ENCODE measurements around the gene ESF1. TPM values are rescaled to one million over a fixed set of nuclear protein-coding genes. Genes with fewer than 3 reads are reported as not detected.

Gene ESF1
- total RNA-seq, result 10 to 100 TPM in 4 of 5 experiments, 1 to 10 TPM in 1; 7.9 to 16.9 (median 14.5) TPM
- polyA plus RNA-seq, result 1 to 10 TPM; 7.2 to 8.5 TPM
- total RNA-seq, result 31.4 reads per million, percentile 61 among the genes with 10 or more reads in this experiment

- peaks cover 0 to 25% (median 7%) of the 10 kb centered on the region in 3 experiments for H3K36me3 ChIP-seq (ENCODE audit: control insufficient read depth in 2 of 3, insufficient read depth in 3 of 3, low read length in 3 of 3)
- intact Hi-C loops (cut with micrococcal nuclease), result loop anchor here (1.0 to 10.0 kb wide), 6 partner anchors 146 to 1890 kb away; partner anchors contain the start of genes ISM1 (in 1 of the 2) and TASP1 (in 1 of the 2)
- Mint-ChIP-seq H3K27ac (peak within 1 kb of the TSS; percentile 91 to 98 (median 96)), H3K9me3 (no peaks in the 10 kb centered on the region), H3K27me3 (peaks cover 0 to 2% (median 0%) of the 10 kb centered on the region in 5 donors), H3K36me3 (peaks cover 6 to 30% (median 23%) of the 10 kb centered on the region in 5 donors), H3K4me3 (peak within 1 kb of the TSS; percentile 92 to 100 (median 99)), H3K4me1 (peaks cover 32 to 85% (median 69%) of the 10 kb centered on the region in 7 donors)
- no peaks in the 10 kb centered on the region for H3K27me3 ChIP-seq (ENCODE audit: control insufficient read depth in 2 of 2, insufficient read depth in 2 of 2, low read length in 2 of 2)
- no peaks in the 10 kb centered on the region for H3K9me3 ChIP-seq (ENCODE audit: control insufficient read depth in 2 of 3, low read length in 3 of 3)
- H3K4me1 ChIP-seq (ENCODE audit: control insufficient read depth in 2 of 2, insufficient read depth in 2 of 2, low read length in 2 of 2), result peaks cover 14 to 21% of the 10 kb centered on the region in 2 donors
- ATAC-seq, result peak; percentile 99
- H3K27ac ChIP-seq (ENCODE audit: low read depth, low read length), result peak within 1 kb of the TSS; percentile 91
- POLR2A ChIA-PET, result interaction anchor here (0.8 to 1.2 kb wide), 4 partner anchors 9 to 157 kb away, joined by 3 to 5 read pairs (median 4); no protein-coding TSS in a partner anchor
- CTCF ChIA-PET, result interaction anchor here (1.1 to 1.2 kb wide), 2 partner anchors 10 to 13 kb away, joined by 5 read pairs; no protein-coding TSS in a partner anchor
- peak within 1 kb of the TSS; percentile 83 for H3K4me3 ChIP-seq (ENCODE audit: low read length)
- peak; percentile 71 to 93 (median 90) for DNase-seq
These were observed at the start of gene ESF1, which contains the start of gene NDUFAF5 for GRCh38 chr20:13784893-13785715. Gene ESF1, minus strand, starts transcription at chr20:13784919. Its CDS starts 1,779 bp downstream, at chr20:13783140. Gene NDUFAF5, plus strand, starts transcription at chr20:13785028. Its CDS starts 41 bp downstream, at chr20:13785069.

GRCh38 chr20:13831476-13831875 lies 46.8 kb upstream of the ESF1 start:
- ATAC-seq (no peak), DNase-seq (no peak)
- Histone ChIP-seq H3K9me3 (ENCODE audit: control insufficient read depth in 2 of 3, low read length in 3 of 3) (no peaks in the 10 kb centered on the region), H3K27me3 (ENCODE audit: control insufficient read depth in 2 of 2, insufficient read depth in 2 of 2, low read length in 2 of 2) (peaks cover 0 to 4% of the 10 kb centered on the region in 2 donors), H3K36me3 (ENCODE audit: control insufficient read depth in 2 of 3, insufficient read depth in 3 of 3, low read length in 3 of 3) (no peaks in the 10 kb centered on the region), H3K4me3 (ENCODE audit: low read length) (no peak overlapping the region), H3K4me1 (ENCODE audit: control insufficient read depth in 2 of 2, insufficient read depth in 2 of 2, low read length in 2 of 2) (no peaks in the 10 kb centered on the region), H3K27ac (ENCODE audit: low read depth, low read length) (no peak overlapping the region)
- H3K36me3 Mint-ChIP-seq, result no peaks in the 10 kb centered on the region
- no peak overlapping the region for H3K27ac Mint-ChIP-seq
- intact Hi-C loops (cut with micrococcal nuclease), result no loop called here
- ChIA-PET POLR2A (no interaction called here), CTCF (no interaction called here)
- H3K27me3 Mint-ChIP-seq, result peaks cover 4 to 40% (median 14%) of the 10 kb centered on the region in 5 donors
- no peaks in the 10 kb centered on the region for H3K4me1 Mint-ChIP-seq
- H3K4me3 Mint-ChIP-seq, result no peak overlapping the region
- peaks cover 0 to 9% (median 2%) of the 10 kb centered on the region in 11 donors for H3K9me3 Mint-ChIP-seq

DNA sequence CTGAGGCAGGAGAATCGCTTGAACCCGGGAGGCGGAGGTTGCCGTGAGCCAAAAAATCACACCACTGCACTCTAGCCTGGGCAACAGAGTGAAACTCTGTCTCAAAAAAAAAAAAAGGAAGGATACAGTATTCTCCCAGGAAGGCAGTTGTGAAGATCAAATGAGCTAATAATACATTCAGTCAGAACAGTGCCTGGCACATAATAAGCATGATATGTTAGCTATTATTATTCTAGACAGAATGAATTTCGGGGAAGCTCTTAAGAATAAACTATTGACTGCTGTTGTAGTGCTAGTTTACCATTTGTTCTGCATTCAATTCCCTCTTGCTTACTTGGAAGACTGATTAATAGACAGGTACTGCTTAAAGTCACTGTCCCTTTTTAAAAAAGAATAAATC lies 40.7 kb upstream of the ESF1 start:
- ChIA-PET CTCF (no interaction called here), POLR2A (no interaction called here)
- Histone ChIP-seq H3K36me3 (ENCODE audit: control insufficient read depth in 2 of 3, insufficient read depth in 3 of 3, low read length in 3 of 3) (no peaks in the 10 kb centered on the region), H3K4me3 (ENCODE audit: low read length) (no peak overlapping the region), H3K27ac (ENCODE audit: low read depth, low read length) (no peak overlapping the region), H3K4me1 (ENCODE audit: control insufficient read depth in 2 of 2, insufficient read depth in 2 of 2, low read length in 2 of 2) (no peaks in the 10 kb centered on the region), H3K9me3 (ENCODE audit: control insufficient read depth in 2 of 3, low read length in 3 of 3) (no peaks in the 10 kb centered on the region), H3K27me3 (ENCODE audit: control insufficient read depth in 2 of 2, insufficient read depth in 2 of 2, low read length in 2 of 2) (peaks cover 0 to 4% of the 10 kb centered on the region in 2 donors)
- no peak for ATAC-seq
- Mint-ChIP-seq H3K9me3 (no peaks in the 10 kb centered on the region), H3K4me1 (peaks cover 0 to 2% (median 0%) of the 10 kb centered on the region in 7 donors), H3K36me3 (peaks cover 0 to 4% (median 0%) of the 10 kb centered on the region in 5 donors), H3K4me3 (no peak overlapping the region), H3K27me3 (peaks cover 0 to 20% (median 2%) of the 10 kb centered on the region in 5 donors), H3K27ac (no peak overlapping the region)
- intact Hi-C loops (cut with micrococcal nuclease), result no loop called here
- no peak for DNase-seq

GRCh38 chr20:13824459-13824858 lies 39.7 kb upstream of the ESF1 start:
- POLR2A ChIA-PET, result no interaction called here
- intact Hi-C loops (cut with micrococcal nuclease), result no loop called here
- Histone ChIP-seq H3K36me3 (ENCODE audit: control insufficient read depth in 2 of 3, insufficient read depth in 3 of 3, low read length in 3 of 3) (no peaks in the 10 kb centered on the region), H3K4me3 (ENCODE audit: low read length) (no peak overlapping the region), H3K27ac (ENCODE audit: low read depth, low read length) (no peak overlapping the region), H3K4me1 (ENCODE audit: control insufficient read depth in 2 of 2, insufficient read depth in 2 of 2, low read length in 2 of 2) (no peaks in the 10 kb centered on the region), H3K27me3 (ENCODE audit: control insufficient read depth in 2 of 2, insufficient read depth in 2 of 2, low read length in 2 of 2) (peaks cover 0 to 4% of the 10 kb centered on the region in 2 donors), H3K9me3 (ENCODE audit: control insufficient read depth in 2 of 3, low read length in 3 of 3) (no peaks in the 10 kb centered on the region)
- CTCF ChIA-PET, result no interaction called here
- H3K4me3 Mint-ChIP-seq, result no peak overlapping the region
- H3K9me3 Mint-ChIP-seq, result no peaks in the 10 kb centered on the region
- peaks cover 0 to 4% (median 0%) of the 10 kb centered on the region in 5 donors for H3K36me3 Mint-ChIP-seq
- no peak for ATAC-seq
- peaks cover 0 to 14% (median 0%) of the 10 kb centered on the region in 5 donors for H3K27me3 Mint-ChIP-seq
- no peak overlapping the region for H3K27ac Mint-ChIP-seq
- peaks cover 0 to 2% (median 0%) of the 10 kb centered on the region in 7 donors for H3K4me1 Mint-ChIP-seq
- DNase-seq, result no peak

GRCh38 chr20:13822459-13822858 lies 37.7 kb upstream of the ESF1 start:
- ChIA-PET POLR2A (no interaction called here), CTCF (no interaction called here)
- Mint-ChIP-seq H3K27me3 (peaks cover 0 to 6% (median 0%) of the 10 kb centered on the region in 5 donors), H3K36me3 (peaks cover 0 to 12% (median 0%) of the 10 kb centered on the region in 5 donors), H3K4me3 (no peak overlapping the region), H3K4me1 (peaks cover 0 to 3% (median 0%) of the 10 kb centered on the region in 7 donors), H3K27ac (no peak overlapping the region), H3K9me3 (no peaks in the 10 kb centered on the region)
- Histone ChIP-seq H3K27me3 (ENCODE audit: control insufficient read depth in 2 of 2, insufficient read depth in 2 of 2, low read length in 2 of 2) (peaks cover 0 to 4% of the 10 kb centered on the region in 2 donors), H3K9me3 (ENCODE audit: control insufficient read depth in 2 of 3, low read length in 3 of 3) (no peaks in the 10 kb centered on the region), H3K36me3 (ENCODE audit: control insufficient read depth in 2 of 3, insufficient read depth in 3 of 3, low read length in 3 of 3) (peaks cover 0 to 6% (median 4%) of the 10 kb centered on the region in 3 experiments), H3K4me1 (ENCODE audit: control insufficient read depth in 2 of 2, insufficient read depth in 2 of 2, low read length in 2 of 2) (no peaks in the 10 kb centered on the region), H3K4me3 (ENCODE audit: low read length) (no peak overlapping the region), H3K27ac (ENCODE audit: low read depth, low read length) (no peak overlapping the region)
- intact Hi-C loops (cut with micrococcal nuclease), result no loop called here
- ATAC-seq (no peak), DNase-seq (no peak)

DNA sequence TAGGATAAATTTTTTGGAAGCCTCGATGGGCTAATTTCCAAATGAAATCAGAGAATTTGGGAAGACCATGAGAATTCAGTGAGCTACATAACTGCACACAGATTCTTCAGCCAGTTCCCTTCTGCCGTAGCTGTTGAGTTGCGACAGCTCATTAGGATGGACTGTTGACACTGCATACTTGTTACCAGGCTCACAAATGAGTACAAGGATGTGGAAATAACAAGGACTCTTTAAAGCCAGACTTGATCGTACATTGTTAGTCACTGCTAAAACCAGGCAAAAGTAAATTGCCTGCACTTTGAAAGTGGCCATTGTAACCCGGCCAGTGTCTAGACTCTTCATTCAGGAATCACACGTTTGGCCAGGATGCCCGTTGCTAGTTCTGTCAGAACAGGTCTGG lies 37.2 kb upstream of the ESF1 start:
- H3K36me3 Mint-ChIP-seq, result peaks cover 0 to 14% (median 1%) of the 10 kb centered on the region in 5 donors

More for the DNA sequence above, 37.2 kb upstream of the ESF1 start:
- no peaks in the 10 kb centered on the region for H3K9me3 ChIP-seq (ENCODE audit: control insufficient read depth in 2 of 3, low read length in 3 of 3)
- no peaks in the 10 kb centered on the region for H3K4me1 ChIP-seq (ENCODE audit: control insufficient read depth in 2 of 2, insufficient read depth in 2 of 2, low read length in 2 of 2)
- H3K9me3 Mint-ChIP-seq, result no peaks in the 10 kb centered on the region
- no peak overlapping the region for H3K4me3 Mint-ChIP-seq
- DNase-seq (no peak), ATAC-seq (no peak)
- H3K27ac Mint-ChIP-seq, result no peak overlapping the region
- POLR2A ChIA-PET, result no interaction called here
- CTCF ChIA-PET, result no interaction called here
- H3K27me3 ChIP-seq (ENCODE audit: control insufficient read depth in 2 of 2, insufficient read depth in 2 of 2, low read length in 2 of 2), result no peaks in the 10 kb centered on the region
- H3K27ac ChIP-seq (ENCODE audit: low read depth, low read length), result no peak overlapping the region
- intact Hi-C loops (cut with micrococcal nuclease), result no loop called here
- H3K4me3 ChIP-seq (ENCODE audit: low read length), result no peak overlapping the region
- peaks cover 0 to 2% (median 0%) of the 10 kb centered on the region in 5 donors for H3K27me3 Mint-ChIP-seq
- H3K36me3 ChIP-seq (ENCODE audit: control insufficient read depth in 2 of 3, insufficient read depth in 3 of 3, low read length in 3 of 3), result peaks cover 0 to 8% (median 6%) of the 10 kb centered on the region in 3 experiments
- peaks cover 0 to 3% (median 0%) of the 10 kb centered on the region in 7 donors for H3K4me1 Mint-ChIP-seq
